CD14-positive monocyte (primary cell): ENCODE data around the gene CILP2. TPM values are rescaled to one million over a fixed set of nuclear protein-coding genes. Genes with fewer than 3 reads are reported as not detected.

Experiments used
- DNase-seq, 3 donors: peaks; one replicate each; pipeline ENCODE4 v3.0.0-alpha.2; 2011 to 2022
- H2AFZ ChIP-seq: 2 replicates; pipeline ENCODE4 v1.6.0; 2012; ENCODE audit warnings: mild to moderate bottlenecking, low read depth, low read length, inconsistent platforms; ENCODE audit not compliant: insufficient read depth, poor library complexity, severe bottlenecking
- H3K27ac ChIP-seq, 2 donors: 1 replicate in 1 of 2; 2 replicates in 1 of 2; pipeline ENCODE4 v1.5.1; 2012 to 2013; ENCODE audit warnings: low read length in 2 of 2, control low read depth in 1 of 2, inconsistent platforms in 1 of 2, low read depth in 1 of 2, mild to moderate bottlenecking in 1 of 2
- H3K27me3 ChIP-seq, 2 donors: one replicate each; pipeline versions ENCODE4 v1.6.0 to v1.6.1; 2011 to 2013; ENCODE audit warnings: low read length in 2 of 2; ENCODE audit not compliant: control insufficient read depth in 2 of 2, insufficient read depth in 2 of 2
- H3K36me3 ChIP-seq, 2 donors: replicated peaks in 1 of 2; 1 replicate in 1 of 2; 2 replicates in 1 of 2; pipeline versions ENCODE4 v1.5.1 to v1.6.1; 2012 to 2013; ENCODE audit warnings: low read length in 2 of 2, control low read depth in 1 of 2, inconsistent platforms in 1 of 2, mild to moderate bottlenecking in 1 of 2; ENCODE audit not compliant: insufficient read depth in 2 of 2, control insufficient read depth in 1 of 2
- H3K4me1 ChIP-seq, 2 donors: 1 replicate in 1 of 2; 2 replicates in 1 of 2; pipeline versions ENCODE4 v1.5.1 to v1.6.1; 2012 to 2013; ENCODE audit warnings: low read length in 2 of 2, control low read depth in 1 of 2, inconsistent platforms in 1 of 2, mild to moderate bottlenecking in 1 of 2, moderate library complexity in 1 of 2; ENCODE audit not compliant: insufficient read depth in 2 of 2, control insufficient read depth in 1 of 2
- H3K4me2 ChIP-seq: replicated peaks from 2 replicates; pipeline ENCODE3; 2012; ENCODE audit warnings: low read length, moderate library complexity, mild to moderate bottlenecking; ENCODE audit not compliant: poor library complexity, severe bottlenecking; ENCODE audit errors: extremely low read depth
- H3K4me3 ChIP-seq, 3 experiments: fragments of 200-600 bp in 1 of 3; sonication (generic) in 1 of 3; replicated peaks in 1 of 3; 1 replicate in 2 of 3; 2 replicates in 1 of 3; pipeline ENCODE4 v1.5.1; 2011 to 2013; ENCODE audit warnings: low read length in 3 of 3, mild to moderate bottlenecking in 3 of 3, control low read depth in 2 of 3, low read depth in 2 of 3, inconsistent platforms in 1 of 3, moderate library complexity in 1 of 3
- H3K79me2 ChIP-seq: 2 replicates; pipeline ENCODE4 v1.6.0; 2012; ENCODE audit warnings: mild to moderate bottlenecking, control low read depth, inconsistent platforms, low read length, moderate library complexity; ENCODE audit not compliant: insufficient read depth
- H3K9ac ChIP-seq: 2 replicates; pipeline ENCODE4 v1.6.0; 2017; ENCODE audit warnings: low read length, mild to moderate bottlenecking; ENCODE audit not compliant: insufficient read depth, poor library complexity, severe bottlenecking
- H3K9me3 ChIP-seq, 2 donors: replicated peaks in 1 of 2; 1 replicate in 1 of 2; 2 replicates in 1 of 2; pipeline versions ENCODE4 v1.5.1 to v1.6.1; 2012 to 2013; ENCODE audit warnings: low read length in 2 of 2, control low read depth in 1 of 2; ENCODE audit not compliant: control insufficient read depth in 1 of 2, insufficient read depth in 1 of 2
- H4K20me1 ChIP-seq: 2 replicates; pipeline ENCODE4 v1.6.0; 2012; ENCODE audit warnings: mild to moderate bottlenecking, low read length, control low read depth, moderate library complexity; ENCODE audit not compliant: insufficient read depth
- H3K27ac Mint-ChIP-seq, 7 donors: one replicate each; pipeline ENCODE4 v1.8.0; 2020; ENCODE audit warnings: mild to moderate bottlenecking in 7 of 7, mixed read lengths in 7 of 7, moderate library complexity in 6 of 7, inconsistent platforms in 2 of 7
- H3K27me3 Mint-ChIP-seq, 3 donors: one replicate each; pipeline ENCODE4 v1.8.0; 2021 to 2022; ENCODE audit warnings: low read depth in 3 of 3, mild to moderate bottlenecking in 3 of 3, mixed read lengths in 3 of 3, moderate library complexity in 3 of 3, inconsistent platforms in 1 of 3
- H3K36me3 Mint-ChIP-seq, 2 donors: one replicate each; pipeline ENCODE4 v1.8.0; 2020; ENCODE audit warnings: mixed read lengths in 2 of 2, inconsistent platforms in 1 of 2, mild to moderate bottlenecking in 1 of 2
- H3K4me1 Mint-ChIP-seq: one replicate; pipeline ENCODE4 v1.8.0; 2020; ENCODE audit warnings: mild to moderate bottlenecking, mixed read lengths
- H3K4me3 Mint-ChIP-seq, 2 donors: one replicate each; pipeline ENCODE4 v1.8.0; 2020; ENCODE audit warnings: mild to moderate bottlenecking in 2 of 2, mixed read lengths in 2 of 2, moderate library complexity in 1 of 2
- H3K9me3 Mint-ChIP-seq, 7 donors: one replicate each; pipeline ENCODE4 v1.8.0; 2020 to 2022; ENCODE audit warnings: mixed read lengths in 7 of 7, mild to moderate bottlenecking in 6 of 7, moderate library complexity in 6 of 7, inconsistent platforms in 2 of 7
- CTCF ChIP-seq: fragments of 200-600 bp; IDR thresholded peaks from one replicate; pipeline ENCODE4 v1.8.0; 2022; ENCODE audit warnings: antibody characterized with exemption, mild to moderate bottlenecking
- WGBS: methylation state at CpG from one replicate; pipeline ENCODE4 v1.1.5; 2013; ENCODE audit warnings: missing lambda C conversion rate; ENCODE audit not compliant: insufficient coverage; 5-methylcytosine and 5-hydroxymethylcytosine counted together
- intact Hi-C, 2 donors: fragments of 100-400 bp; cut with micrococcal nuclease; formaldehyde crosslinking; loops; one replicate each; pipeline versions ENCODE4 v1.15.0 to v1.15.1; 2023
- polyA plus RNA-seq, 3 donors: library from polyadenylated mRNA; depleted of rRNA in 1 of 3; unstranded in 2 of 3; stranded (reverse) in 1 of 3; fragments of 300-500 nt in 2 of 3; fragments of >200 nt in 1 of 3; fragmentation: Illumina TruSeq in 2 of 3; gene quantifications; 1 replicate in 2 of 3; 2 replicates in 1 of 3; pipeline ENCODE4 v1.2.3, GENCODE V29; 2012 to 2021

CILP2 gene
- polyA plus RNA-seq, 3 donors: 0.04 TPM; not detected in 2

DNA sequence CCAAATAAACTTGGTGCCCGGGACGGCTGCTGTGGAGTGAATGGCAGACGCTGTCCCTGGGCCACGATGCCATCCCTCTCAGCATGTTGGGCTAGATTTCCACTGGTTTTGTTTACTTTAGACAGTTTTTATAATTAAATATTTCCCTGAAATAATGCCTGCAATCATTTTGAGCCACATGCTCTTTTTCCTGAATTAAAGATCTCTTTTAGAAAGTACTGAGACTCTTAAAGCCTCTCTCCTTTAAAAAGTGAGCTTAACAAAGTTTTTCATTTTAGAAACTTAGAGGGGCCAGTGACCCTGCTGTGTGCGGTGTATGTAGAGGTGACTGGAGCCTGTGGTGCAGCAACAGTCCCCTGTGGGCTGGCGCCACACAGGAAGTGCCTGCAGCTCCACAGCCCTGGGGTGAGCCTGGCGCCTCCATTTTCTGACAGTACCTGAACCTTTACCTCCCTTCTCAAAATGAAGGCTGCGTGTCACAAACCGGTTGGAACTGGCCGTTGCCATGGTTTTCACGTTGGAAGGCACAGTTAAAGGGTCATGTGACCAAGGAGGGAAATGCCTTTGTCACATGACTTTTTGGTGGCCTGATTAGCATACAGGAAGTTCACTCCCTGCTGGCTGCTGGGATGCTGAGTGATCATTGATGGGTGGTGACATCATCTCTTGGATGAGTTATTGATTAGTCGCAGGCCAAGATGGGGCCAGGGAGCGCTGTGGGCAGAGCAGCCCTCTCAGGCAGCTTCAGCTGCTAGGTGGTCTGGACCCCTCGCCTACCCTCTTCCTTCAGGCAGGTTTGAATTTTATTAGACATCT lies 49.0 kb upstream of the CILP2 start:
- peak; percentile 93 to 99 (median 98) for DNase-seq
- Mint-ChIP-seq H3K27ac (peak overlapping the region; percentile 94 to 97 (median 96)), H3K4me1 (peaks cover 39% of the 10 kb centered on the region), H3K9me3 (no peaks in the 10 kb centered on the region), H3K4me3 (peak overlapping the region; percentile 62 to 75), H3K36me3 (peaks cover 27 to 55% of the 10 kb centered on the region in 2 donors), H3K27me3 (peaks cover 0 to 4% (median 0%) of the 10 kb centered on the region in 3 donors)
- H3K4me2 ChIP-seq: peak overlapping the region; percentile 67
- H3K27me3 ChIP-seq: no peaks in the 10 kb centered on the region
- no peak for TF ChIP-seq CTCF
- H3K36me3 ChIP-seq: peaks cover 30 to 52% of the 10 kb centered on the region in 2 donors
- peak overlapping the region; percentile 87 to 94 for H3K27ac ChIP-seq
- peak overlapping the region; percentile 69 for H3K9ac ChIP-seq
- H2AFZ ChIP-seq: peak overlapping the region; percentile 71
- H3K9me3 ChIP-seq: no peaks in the 10 kb centered on the region
- H4K20me1 ChIP-seq: peaks cover 35% of the 10 kb centered on the region
- 18% methylated on average over 6 of the region's 14 CpGs for WGBS
- H3K4me3 ChIP-seq: peak overlapping the region; percentile 0 to 63 (median 9)
- peaks cover 23 to 32% of the 10 kb centered on the region in 2 donors for H3K4me1 ChIP-seq
- intact Hi-C loops: loop anchor here (2.0 to 5.0 kb wide), 2 partner anchors 82 to 122 kb away; partner anchors contain the start of gene GATAD2A (in 1 of the 2)
- peaks cover 76% of the 10 kb centered on the region for H3K79me2 ChIP-seq

DNA sequence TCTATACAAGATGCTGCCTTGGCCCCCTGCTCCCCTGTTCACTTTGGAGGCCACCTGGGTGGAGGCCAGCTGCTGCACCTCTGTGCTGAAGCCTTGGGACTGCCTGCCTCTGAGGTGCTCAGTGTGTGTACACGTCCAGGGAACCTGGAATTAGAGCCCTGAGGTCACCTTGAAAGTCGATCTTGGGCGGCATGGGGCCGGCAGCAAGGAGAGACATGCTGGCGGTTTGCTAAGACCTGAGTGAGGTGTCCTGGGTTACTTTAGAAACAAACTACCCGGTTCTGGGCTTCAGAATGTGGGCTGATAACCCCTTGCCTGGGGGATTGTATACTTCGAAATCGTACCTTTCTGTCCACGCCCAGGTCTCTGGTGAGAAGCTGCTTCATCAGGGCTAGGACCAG lies 48.3 kb upstream of the CILP2 start:
- H3K79me2 ChIP-seq: peaks cover 74% of the 10 kb centered on the region
- DNase-seq: no peak
- peaks cover 42% of the 10 kb centered on the region for H4K20me1 ChIP-seq
- peaks cover 39% of the 10 kb centered on the region for H3K4me1 Mint-ChIP-seq
- peaks cover 37 to 59% of the 10 kb centered on the region in 2 donors for H3K36me3 ChIP-seq
- H2AFZ ChIP-seq: peak overlapping the region; percentile 24
- intact Hi-C loops: loop anchor here (2.0 to 5.0 kb wide), 3 partner anchors 83 to 343 kb away; partner anchors contain the start of gene GATAD2A (in 1 of the 2)
- no peaks in the 10 kb centered on the region for H3K9me3 Mint-ChIP-seq
- H3K27ac Mint-ChIP-seq: peak overlapping the region; percentile 94 to 97 (median 96)
- peak overlapping the region in 1 of 2 donors; percentile 20 for H3K4me3 Mint-ChIP-seq
- H3K4me3 ChIP-seq: peak overlapping the region in 1 of 3 experiments; percentile 63
- peaks cover 0 to 4% (median 0%) of the 10 kb centered on the region in 3 donors for H3K27me3 Mint-ChIP-seq
- H3K27me3 ChIP-seq: no peaks in the 10 kb centered on the region
- peaks cover 34 to 62% of the 10 kb centered on the region in 2 donors for H3K36me3 Mint-ChIP-seq
- no peaks in the 10 kb centered on the region for H3K9me3 ChIP-seq
- TF ChIP-seq CTCF: no peak
- H3K27ac ChIP-seq: peak overlapping the region; percentile 87 to 94
- peaks cover 23 to 32% of the 10 kb centered on the region in 2 donors for H3K4me1 ChIP-seq
- WGBS: 86% methylated on average over 9 of the region's 9 CpGs
- peak overlapping the region; percentile 67 for H3K4me2 ChIP-seq
- H3K9ac ChIP-seq: no peak overlapping the region
